Stimulated activated CD8-positive, alpha-beta memory T cell treated with anti-CD3 and anti-CD28 coated beads, Interleukin-2, amount 100 ng/mL, for 1 hour (primary cell): Measurements from ENCODE around the gene HGS.
"Not testable (repeated sequence)": the region's sequence is repeated elsewhere in the genome, so short reads cannot be mapped to it uniquely, and the experiment has no call there.

Experiments
- DNase-seq, 2 donors: peaks; one replicate each; pipeline ENCODE4 v3.0.0-alpha.2; 2020; ENCODE audit warnings: low read depth in 2 of 2

Gene HGS

DNA sequence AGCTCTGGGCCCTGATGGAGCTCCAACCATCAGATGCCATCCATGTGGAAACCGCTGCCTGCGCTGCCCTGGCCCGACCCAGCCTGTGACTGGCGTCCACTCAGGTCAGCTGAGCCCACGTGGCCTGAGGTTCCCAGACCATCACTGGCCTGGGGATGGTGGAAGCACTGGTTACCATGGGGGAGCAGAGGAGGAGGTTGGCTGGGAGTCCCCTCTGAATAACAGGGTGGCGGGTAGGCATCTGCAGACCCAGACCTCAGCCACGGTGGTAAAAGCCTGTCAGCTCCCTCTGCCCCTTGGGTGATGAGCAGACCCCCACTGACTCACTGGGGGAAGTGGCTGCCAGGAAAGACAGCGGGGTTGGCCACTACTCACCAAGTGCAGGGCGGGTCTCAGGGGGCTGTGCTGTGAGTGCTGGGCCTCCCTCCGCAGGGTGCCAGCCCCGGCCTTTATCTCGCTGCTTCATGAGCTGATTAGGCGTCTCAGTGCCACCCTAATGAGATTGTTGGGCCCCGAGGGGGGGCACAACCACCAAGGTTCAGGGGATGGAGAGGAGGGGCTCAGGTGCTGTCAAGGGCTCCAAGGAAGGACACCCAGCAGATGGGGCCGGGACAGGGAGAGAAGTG, 27.6 kb upstream of the HGS start, which contains the start of gene PDE6G:
TSS of gene PDE6G (minus strand) at position 425 of the 626 bp plus-strand sequence. CDS start 3,237 bp downstream, outside the sequence.
- no peak for DNase-seq

DNA sequence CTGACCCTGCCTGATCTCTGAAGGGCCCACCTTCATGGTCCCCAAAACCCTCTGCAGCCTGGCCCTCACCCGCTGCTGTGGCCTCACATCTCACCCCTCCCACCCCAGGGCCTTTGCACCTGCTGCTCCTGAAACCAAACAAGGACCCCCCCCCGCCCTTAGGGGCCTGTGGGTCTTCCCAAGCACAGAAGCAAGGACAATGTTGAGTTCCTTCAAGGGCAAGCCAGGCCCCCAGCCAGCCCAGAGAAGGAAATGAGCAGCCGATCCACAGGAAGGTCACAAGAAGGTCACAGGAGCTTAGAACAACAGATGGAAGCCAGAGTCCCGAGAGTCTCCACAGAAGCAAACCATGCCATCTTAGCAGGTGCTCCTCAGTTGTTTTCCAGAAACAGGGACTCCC, 27.0 kb upstream of the HGS start:
- no peak for DNase-seq

DNA sequence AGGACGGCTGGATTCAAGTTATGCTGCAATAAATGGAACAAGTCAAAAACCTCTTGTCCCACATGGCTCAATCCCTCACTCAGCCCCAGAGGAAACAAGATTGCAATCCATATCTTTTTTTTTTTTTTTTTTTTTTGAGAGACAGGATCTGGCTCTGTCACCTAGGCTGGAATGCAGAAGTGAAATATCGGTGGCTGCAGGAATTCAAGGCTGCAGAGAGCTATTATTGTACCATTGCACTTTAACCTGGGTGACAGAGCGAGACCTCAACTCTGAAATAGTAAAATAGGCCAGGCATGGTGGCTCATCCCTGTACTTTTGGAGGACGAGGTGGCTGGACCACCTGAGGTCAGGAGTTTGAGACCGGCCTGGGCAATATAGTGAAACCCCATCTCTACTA, 24.8 kb upstream of the HGS start:
- no peak for DNase-seq

DNA sequence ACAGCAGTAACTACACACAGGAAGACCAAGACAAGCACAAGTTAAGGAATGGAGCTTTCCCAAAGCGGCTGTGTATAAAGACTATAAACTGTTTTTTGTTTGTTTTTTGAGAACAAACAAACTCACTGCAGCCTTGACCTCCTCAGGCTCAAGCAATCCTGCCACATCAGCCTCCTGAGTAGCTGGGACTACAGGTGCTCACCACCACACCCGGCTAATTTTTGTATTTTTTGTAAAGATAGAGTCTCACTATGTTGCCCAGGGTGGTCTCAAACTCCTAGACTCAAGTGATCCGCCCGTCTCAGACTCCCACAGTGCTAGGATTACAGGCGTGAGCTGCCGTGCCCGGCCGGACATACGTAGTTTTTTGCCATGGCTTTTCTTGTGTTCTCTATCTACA, 23.4 kb upstream of the HGS start:
- DNase-seq, result no peak

DNA sequence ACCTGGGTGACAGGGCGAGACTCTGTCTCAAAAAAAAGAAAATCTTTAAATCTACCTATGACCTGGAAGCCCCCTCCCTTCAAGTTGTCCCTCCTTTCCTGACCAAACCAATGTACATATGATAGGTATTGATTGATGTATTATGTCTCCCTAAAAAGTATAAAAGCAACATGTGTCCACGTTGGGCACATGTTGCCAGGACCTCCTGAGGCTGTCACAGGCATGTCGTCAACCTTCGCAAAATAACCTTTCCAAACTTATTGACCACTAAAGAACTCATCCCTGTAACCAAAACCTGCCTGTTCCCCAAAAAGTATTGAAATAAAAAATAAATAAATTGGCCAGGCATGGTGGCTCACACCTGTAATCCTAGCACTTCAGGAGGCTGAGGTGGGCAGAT, 21.8 kb upstream of the HGS start:
- no peak for DNase-seq

DNA sequence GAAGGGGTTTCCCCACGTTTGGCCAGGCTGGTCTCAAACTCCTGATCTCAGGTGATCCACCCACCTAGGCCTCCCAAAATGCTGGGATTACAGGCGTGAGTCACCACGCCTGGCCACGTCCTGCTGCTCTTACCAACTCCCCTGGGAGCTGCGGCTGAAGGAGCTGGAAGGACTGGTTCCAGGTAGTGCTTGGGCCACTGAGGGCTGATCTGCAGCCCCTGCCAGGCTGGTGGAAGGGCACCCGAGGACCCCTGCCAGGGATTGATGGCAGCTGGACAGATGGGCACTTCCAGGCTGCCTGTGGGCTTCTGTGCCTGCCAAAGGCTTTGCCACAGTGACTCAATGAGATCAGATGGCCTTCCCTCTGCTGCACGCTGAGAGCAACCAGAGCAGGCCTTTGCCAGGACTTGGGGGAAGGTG, 19.8 kb upstream of the HGS start:
- DNase-seq, result no peak

DNA sequence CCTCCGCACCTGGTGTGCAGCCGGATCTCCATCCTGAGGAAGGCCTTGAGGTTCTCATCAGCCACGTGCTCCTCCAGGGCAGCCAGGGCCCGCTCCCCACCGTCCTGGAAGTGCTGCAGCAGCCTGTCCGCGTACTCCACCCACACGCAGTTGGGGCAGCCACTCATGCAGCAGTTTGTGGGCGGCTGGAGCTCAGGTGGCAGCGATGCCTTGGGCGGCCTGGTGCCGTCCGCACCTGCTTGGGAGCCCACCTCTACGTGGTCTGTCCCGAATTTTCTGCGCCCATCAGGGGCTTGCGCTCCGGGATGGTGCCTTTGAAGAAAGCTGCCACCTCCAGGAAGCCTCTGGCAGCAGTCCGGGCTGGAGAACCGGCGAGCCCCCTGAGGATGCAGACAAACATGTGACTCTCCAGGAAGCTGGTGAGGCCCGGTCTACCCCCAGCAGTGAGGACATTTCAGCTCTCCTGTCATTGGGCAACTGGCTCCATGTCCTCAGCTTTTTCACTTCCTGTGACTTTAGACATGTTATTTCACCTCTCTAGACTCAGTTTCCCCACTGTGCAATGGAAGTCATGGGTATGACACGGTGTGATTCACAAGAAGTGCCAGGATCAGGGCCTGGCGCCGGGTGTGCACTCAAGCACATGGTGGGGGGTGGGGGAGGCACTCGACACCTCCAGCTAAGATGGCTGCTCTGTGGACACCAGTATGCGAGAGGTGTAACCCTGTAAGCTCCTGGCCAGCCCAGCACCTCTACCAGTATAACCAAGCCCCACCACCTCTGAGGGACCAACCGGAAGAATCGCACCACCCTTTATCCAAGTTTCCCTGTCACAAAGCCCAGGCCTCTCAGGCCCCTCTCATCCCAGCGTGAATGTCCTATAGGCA, 18.4 kb upstream of the HGS start:
- no peak for DNase-seq

DNA sequence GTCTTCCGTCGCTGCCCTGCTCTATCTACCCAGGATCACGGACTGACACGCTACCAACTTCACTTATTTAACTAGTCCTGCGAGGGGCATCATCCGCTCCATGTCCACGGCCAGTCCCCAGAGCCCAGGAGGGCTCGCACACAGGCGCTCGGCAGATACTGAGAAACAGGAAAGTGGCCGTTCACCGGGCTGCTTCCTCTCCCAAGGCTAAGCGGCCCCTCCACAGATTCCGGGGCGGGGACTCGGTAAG, 17.8 kb upstream of the HGS start:
- DNase-seq, result no peak

DNA sequence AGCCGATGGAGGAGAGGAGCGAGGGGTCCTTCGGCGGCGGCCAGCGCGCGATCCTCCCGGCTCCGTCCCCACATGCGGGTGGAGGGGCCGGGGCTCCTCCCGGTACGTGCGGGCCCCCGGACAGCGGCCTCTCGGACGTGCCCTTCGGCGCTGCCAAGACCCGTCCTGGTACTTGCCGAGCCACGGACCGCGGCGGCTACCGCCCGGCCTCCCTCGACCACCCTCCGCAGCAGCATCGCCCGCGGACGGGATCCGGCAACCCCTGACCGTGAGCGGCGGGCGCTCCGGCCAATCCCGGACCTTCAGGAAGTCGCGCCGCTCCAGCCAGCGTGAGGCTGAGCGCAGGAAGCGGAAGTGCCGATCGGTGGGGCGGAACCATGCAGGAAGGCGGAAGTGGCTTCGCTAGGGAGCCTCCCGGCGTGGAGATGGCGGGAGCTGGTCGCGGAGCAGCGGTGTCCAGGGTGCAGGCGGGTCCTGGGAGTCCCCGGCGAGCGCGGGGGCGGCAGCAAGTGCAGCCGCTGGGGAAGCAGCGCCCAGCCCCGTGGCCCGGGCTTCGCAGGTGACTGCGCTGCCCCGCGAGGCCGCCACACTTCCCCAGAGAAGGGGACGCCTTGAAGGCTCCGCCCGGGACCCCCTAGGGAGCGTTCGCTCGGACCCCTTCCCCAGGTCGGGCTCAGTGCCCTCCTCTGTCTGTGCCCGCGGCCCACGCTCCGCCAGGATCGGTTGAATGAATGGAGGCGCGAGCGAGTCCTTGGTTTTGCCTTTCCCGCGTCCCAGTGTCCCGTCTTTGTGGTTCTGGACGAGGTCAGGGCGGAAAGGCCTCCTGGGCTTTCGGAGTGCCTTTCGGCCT, 17.2 kb upstream of the HGS start, which contains the start of the genes CCDC137 and OXLD1:
TSS of gene CCDC137 (plus strand) at position 396 of the 850 bp plus-strand sequence. CDS start at position 426, 30 bp downstream.
TSS of gene OXLD1 (minus strand) at position 264 of the 850 bp plus-strand sequence. CDS start at position 236, 28 bp downstream.
- DNase-seq, result peak; percentile 83 to 87

DNA sequence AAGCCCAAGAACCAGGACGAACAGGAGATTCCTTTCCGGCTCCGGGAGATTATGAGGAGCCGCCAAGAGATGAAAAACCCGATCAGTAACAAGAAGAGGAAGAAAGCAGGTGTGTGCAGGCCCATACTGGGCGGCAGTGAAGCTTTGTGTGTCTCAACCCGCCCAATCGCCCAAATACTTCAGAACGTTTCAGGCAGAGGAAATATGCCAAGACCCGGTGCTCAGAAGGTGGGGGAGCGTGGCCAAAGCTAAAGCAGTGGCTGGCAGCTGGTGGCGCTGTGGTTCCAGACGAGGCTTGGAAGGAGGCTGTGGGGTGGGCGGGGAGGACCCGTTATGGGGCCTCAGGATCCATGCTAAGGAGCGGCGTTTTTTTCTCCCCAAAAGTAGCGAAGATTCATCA, 16.1 kb upstream of the HGS start:
- DNase-seq, result no peak

DNA sequence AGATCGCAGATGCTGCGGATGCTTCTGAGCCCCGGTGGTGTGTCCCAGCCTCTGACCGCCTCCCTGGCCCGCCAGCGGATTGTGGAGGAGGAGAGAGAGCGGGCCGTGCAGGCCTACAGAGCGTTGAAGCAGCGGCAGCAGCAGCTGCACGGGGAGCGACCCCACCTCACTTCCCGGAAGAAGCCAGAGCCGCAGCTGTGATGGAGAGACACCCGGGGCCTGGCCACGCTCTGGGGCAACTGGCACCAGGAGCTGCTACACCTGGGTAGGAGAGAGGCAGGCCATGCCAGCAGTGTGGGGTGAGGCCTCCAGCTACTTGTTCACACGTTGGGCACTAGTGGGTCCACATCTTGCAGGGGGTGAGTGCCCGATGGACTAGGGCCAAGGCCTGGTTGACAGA, 11.3 kb upstream of the HGS start:
- no peak for DNase-seq

DNA sequence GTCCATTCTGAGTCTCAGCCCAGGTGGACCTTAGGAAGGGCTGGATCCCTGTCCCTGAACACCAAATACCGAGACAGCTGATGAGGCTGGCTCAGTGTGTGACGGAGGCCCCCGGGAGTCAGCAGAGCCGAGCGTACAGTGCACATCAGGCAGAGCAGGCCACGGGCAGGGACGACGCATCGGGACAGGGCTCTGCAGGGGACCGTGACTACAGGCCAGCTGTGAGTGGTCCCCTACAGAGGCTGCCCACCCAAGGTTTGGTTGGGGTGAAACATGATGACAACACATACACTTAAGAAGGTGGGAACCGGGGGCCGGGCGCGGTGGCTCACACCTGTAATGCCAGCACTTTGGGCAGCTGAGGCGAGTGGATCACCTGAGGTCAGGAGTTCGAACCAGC, 10.9 kb upstream of the HGS start:
- no peak for DNase-seq

DNA sequence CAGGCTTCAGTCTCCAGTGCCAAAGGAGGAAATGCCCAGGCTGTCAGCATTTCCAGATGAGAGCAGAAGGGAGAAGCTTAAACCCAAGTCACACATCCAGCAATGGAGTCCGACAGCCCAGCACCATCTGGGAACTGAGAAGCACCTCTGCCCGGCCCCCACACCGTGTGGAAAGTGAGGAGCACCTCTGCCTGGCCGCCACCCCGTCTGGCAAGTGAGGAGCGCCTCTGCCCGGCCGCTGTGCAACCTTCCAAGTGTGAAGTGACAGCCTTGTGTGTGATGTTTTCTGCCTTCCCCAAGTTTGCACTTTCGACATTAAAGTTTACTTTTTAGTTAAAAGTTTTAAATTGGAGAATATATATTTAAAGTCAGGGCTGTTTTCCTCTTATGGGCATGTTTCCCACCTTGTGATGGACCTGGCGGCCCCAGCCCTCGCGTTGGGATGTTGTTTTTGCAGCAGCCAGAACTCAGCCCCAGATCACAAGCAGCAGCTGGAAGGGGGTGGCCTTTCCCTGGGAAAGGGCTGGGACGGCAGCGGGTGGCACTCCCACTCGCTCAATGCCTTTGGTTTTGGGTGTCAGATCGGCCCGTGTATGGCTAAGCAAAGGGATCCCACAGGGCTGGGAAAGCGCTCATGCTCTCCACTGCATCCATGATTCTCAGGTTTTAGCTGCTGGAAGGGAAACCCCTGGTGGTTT, 10.1 kb upstream of the HGS start:
- no peak for DNase-seq

DNA sequence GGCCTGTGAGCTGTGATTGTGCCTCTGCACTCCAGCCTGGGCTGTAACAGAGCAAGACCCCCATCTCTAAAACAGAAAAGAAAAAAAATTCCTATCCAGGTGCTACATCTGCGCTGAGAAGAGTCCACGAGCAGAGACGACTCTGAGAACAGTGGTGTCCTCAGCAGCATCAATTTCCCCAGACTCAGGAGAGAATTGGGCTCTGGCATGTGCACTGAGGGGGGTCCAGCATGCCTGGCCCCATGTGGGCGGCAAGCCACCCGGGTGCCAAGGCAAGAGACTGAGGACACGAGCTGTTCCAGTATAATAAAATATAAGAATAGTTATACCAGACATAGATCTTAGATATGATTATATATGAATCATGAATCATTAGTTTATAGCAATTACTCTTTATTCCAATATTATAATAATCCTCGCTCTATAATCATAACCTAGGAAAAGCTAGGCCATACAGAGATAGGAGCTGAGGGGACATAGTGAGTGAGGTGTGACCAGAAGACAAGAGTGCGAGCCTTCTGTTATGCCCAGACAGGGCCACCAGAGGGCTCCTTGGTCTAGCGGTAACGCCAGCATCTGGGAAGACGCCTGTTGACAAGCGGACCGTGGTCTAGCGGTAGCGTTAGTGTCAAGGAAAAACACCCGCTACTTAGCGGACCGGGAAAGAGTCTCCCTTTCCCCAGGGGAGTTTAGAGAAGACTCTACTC, 8.1 kb upstream of the HGS start:
- not testable (repeated sequence) for DNase-seq

DNA sequence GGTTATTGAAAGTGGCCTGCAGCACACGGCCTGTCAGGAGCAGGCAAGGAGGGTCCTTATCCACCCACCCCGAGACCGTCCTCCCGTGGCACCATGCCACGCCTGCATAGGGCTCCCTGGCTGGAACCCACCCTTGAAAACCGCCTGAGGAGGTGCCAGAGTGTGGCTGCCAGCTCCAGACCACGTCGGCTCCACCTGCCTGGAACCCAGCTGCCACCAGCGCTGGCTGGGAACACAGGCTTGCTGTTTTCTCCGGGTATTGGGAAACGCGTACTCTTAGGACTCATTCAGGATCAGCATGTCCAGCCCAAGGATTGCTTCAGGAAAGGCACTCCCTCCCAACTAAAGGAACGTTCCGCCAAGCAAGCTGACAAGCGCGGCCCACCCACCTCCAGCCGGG, 6.9 kb upstream of the HGS start:
- DNase-seq, result no peak

DNA sequence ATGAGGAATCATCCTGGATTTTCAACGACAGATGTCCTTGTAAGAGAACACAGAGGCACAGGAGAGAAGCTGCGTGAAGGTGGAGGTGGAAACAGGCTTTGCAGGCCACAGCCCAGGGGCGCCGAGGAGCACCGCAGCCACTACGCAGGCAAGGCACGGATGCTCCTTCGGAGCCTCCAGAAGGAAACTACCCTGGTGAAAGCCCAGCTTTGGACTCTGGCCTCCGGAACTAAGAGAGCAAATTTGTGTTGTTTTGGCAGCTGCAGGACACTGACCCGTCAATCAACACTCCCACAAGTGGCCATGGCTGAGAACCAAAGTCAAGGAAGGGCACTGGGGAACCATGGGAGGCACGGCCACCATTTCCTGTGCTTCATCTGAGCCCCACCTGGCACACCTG, 3.7 kb upstream of the HGS start:
- no peak for DNase-seq

DNA sequence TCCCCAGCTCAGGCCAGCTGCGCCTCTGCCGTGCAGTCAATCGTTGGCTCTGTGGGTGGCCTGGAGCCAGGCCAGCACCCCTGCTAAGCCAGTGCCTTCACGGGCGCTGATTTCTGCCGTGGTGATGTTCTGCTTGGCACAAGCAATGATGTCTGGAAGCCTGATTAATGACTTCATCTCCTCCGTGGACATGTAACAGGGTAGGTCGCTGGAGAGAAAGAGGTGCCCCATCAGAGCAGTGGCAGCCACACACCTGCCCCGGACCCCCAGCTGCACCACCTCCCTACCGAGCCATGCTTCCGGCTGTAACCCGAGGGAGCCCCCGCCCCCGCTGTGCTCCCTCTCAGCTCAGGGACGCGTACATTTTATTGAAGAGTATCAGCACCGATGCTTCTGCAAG, 2.1 kb upstream of the HGS start:
- no peak for DNase-seq

DNA sequence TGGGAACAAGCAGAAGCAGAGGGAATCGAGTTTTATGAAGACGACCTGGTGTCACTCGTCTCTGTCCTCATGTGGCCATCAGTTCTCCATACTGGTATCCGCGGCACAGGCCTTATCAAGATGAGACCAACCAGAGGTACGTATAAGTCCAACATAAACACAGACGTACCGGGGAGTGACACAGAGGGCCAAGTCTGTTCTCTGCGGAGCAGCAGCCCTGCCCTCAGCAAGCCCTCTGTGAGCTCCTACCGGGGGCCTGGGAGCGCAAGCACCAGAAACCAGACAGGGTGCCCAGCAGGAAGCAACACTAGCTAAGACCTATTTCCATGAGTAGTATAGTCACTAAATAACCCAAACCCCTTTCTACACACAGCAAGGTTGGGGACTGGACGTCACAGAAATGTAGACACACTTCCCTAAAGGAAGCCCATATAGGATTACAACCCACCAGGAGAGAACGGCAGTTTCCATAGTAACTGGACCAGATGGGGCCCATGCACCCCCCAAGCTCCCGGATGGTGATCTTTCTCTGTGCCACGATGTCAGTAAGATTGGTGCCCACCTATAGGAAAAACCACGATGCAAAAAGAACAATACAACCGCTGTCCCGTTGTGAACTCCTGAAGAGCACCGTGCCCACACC, 1.1 kb upstream of the HGS start:
- no peak for DNase-seq

DNA sequence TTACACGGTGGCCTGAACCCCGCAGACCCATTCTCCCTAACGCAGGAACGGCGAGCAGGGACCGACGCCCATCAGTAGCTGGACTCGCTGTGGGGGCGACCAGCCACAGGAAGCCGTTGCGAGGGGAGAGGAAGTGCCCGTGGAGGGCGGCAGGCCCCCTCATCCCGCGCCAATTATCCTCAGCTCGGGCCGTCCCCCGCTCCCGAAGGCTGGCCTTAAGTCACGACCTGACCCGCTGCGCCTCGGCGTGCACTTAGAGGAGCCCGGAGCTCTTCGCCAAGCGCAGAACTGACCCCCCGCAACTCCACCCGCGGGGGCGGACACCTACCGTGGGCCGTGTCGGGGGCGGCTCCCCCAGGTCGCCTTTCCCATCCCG, 615 bp upstream of the HGS start:
- DNase-seq, result no peak

DNA sequence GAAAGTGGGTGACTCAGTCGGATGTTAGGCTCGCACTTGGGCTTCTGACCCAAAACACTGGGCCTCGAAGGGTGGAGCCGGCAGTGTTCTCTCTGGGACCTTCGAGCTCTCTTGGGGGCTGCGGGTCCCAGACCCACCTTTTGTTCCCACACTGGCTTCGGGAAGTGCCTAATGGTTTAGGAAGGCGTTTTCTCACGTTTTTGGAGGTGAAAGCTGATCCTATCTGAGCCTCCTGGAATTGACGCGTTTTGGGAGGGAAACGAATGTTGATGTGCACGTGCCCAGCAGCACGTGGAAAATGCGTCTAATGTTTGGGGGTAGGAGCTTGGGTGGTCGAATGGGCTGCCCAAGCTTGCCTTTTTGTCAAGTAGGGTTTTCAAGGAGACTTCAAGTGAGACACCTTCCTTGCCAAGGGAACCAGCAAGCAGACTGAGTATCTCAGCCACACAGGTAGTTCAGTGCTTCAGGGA, 666 bp downstream of the HGS start:
- no peak for DNase-seq

DNA sequence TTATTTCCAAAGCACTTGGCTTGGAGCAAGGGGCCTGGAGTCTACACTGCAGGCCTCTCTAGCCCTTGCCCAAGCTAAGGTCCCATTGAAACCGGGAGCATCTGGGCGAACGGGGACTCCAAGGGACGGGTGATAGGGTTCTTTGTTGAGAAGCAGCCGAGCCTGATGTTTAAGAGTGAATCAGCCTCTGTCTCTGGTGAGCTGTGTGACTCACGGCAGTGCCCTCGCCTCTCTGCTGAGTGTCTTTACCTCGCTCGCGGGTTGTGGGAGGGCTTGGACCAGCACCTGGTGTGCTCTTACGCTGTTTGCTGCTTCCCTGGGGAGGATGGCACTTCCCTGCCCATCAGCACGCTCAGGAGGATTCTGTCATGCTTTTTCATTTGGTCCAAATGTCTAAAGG, 1.3 kb downstream of the HGS start:
- no peak for DNase-seq
